PFSK-1 (cell line): ENCODE measurements around the gene MAN2B2.

Experiments
- FOXP2 ChIP-seq: optimal IDR thresholded peaks from 2 replicates; pipeline ENCODE3; 2011; ENCODE audit warnings: borderline replicate concordance, control low read depth, inconsistent platforms; ENCODE audit not compliant: insufficient read depth; ENCODE audit errors: extremely low read length, extremely low read depth
- POLR2AphosphoS5 ChIP-seq: IDR thresholded peaks from 2 replicates; pipeline ENCODE4 v1.6.1; 2012; ENCODE audit warnings: low read depth, mild to moderate bottlenecking, control low read depth, low read length, moderate library complexity
- SIN3A ChIP-seq: IDR thresholded peaks from 2 replicates; pipeline ENCODE4 v1.6.1; 2012; ENCODE audit warnings: mild to moderate bottlenecking, low read length, moderate library complexity, borderline replicate concordance; ENCODE audit not compliant: insufficient read depth
- TAF1 ChIP-seq: IDR thresholded peaks from 2 replicates; pipeline ENCODE4 v1.6.1; 2012; ENCODE audit warnings: low read length, control low read depth, borderline replicate concordance; ENCODE audit not compliant: insufficient read depth
- TF ChIP-seq, protein P1 (sequence below), 2 experiments: IDR thresholded peaks; 2 replicates each; pipeline versions ENCODE4 v1.6.1 to v1.8.0; 2011 to 2012; ENCODE audit warnings: low read depth in 2 of 2, low read length in 2 of 2, control low read depth in 1 of 2, inconsistent platforms in 1 of 2, mild to moderate bottlenecking in 1 of 2, moderate library complexity in 1 of 2; ENCODE audit not compliant: insufficient read depth in 1 of 2

The MAN2B2 gene

DNA sequence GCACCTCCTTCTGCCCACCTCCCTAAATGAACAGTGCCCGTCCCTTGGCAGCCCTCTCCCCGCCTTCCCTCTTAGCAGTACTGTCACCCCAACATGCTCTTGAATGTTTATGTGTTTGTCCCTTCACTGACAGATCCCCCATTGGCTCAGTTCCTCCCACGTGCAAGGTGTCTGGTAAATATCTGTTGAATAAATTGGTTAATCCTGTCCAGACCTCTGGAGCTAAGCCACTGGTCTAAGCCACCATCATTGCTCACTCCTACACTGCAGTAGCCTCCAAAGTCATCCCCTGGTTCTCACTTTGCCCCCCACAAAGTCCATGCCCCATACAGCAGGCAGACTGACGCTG is 26.1 kb upstream of the MAN2B2 start:
- no peak for TF ChIP-seq FOXP2
- TF ChIP-seq POLR2AphosphoS5: no peak
- TF ChIP-seq SIN3A: no peak
- TF ChIP-seq, protein P1, sequence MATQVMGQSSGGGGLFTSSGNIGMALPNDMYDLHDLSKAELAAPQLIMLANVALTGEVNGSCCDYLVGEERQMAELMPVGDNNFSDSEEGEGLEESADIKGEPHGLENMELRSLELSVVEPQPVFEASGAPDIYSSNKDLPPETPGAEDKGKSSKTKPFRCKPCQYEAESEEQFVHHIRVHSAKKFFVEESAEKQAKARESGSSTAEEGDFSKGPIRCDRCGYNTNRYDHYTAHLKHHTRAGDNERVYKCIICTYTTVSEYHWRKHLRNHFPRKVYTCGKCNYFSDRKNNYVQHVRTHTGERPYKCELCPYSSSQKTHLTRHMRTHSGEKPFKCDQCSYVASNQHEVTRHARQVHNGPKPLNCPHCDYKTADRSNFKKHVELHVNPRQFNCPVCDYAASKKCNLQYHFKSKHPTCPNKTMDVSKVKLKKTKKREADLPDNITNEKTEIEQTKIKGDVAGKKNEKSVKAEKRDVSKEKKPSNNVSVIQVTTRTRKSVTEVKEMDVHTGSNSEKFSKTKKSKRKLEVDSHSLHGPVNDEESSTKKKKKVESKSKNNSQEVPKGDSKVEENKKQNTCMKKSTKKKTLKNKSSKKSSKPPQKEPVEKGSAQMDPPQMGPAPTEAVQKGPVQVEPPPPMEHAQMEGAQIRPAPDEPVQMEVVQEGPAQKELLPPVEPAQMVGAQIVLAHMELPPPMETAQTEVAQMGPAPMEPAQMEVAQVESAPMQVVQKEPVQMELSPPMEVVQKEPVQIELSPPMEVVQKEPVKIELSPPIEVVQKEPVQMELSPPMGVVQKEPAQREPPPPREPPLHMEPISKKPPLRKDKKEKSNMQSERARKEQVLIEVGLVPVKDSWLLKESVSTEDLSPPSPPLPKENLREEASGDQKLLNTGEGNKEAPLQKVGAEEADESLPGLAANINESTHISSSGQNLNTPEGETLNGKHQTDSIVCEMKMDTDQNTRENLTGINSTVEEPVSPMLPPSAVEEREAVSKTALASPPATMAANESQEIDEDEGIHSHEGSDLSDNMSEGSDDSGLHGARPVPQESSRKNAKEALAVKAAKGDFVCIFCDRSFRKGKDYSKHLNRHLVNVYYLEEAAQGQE (IDR thresholded peaks at IDR 0.05; ENCODE audit: insufficient read depth in 1 of 2, low read depth in 2 of 2, low read length in 2 of 2): no peak

DNA sequence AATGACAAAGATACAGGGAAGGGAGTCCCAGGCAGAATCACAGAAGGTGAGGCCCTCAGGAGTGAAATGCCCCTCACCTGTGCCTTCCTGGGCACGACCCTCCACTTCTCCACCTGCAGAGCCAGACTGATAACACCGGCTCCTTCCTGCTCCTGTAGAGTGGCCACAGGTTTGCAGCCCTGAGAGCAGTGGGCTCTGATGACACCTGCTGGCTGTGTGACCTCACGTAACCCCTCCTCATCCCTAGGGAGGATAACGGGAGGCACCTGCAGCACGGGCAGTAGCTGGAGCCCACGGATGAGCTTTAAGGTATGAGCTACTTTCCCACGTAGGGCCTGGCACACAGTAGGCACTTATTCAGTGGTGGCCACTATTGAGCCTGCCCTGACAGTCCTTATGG is 25.5 kb upstream of the MAN2B2 start:
- TF ChIP-seq, protein P1 (IDR thresholded peaks at IDR 0.05; ENCODE audit: insufficient read depth in 1 of 2, low read depth in 2 of 2, low read length in 2 of 2): no peak
- no peak for TF ChIP-seq SIN3A
- TF ChIP-seq POLR2AphosphoS5: no peak
- TF ChIP-seq TAF1: no peak
- no peak for TF ChIP-seq FOXP2

DNA sequence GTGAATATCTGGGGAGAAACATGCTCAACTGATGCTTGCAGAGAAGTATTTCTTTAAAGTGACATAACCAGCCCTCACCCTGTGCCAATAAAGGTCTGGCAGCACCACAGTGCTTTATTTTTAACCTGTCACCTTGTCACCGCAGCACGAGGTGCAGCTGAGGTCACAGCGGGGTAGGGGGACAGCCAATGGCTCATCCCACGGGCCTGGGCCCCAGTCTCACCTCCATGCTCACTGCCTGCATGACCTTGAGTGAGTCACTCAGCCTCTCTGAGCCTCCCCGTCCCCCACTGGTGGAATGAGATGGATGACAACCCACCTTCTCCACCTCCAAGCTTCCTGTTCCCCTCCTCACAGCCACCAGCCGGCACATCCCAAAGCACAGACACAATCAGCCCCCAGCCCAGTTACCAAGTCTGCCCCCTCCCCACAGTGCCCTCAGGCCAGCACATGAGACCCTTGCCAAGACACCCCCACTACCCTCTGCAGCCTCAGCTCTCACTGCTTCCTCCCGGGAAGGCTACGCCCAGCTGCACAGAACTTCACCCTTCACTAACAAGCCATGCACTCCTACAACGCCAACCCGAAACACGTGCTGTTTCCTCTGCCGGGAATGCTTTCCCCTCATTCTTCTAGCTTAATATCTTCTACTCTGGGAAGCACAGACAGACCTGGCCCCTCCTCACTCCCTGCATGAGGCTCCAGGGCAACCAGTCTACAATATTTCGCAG is 24.9 kb upstream of the MAN2B2 start:
- TF ChIP-seq SIN3A (no peak), POLR2AphosphoS5 (no peak), TAF1 (no peak), FOXP2 (no peak)
- TF ChIP-seq, protein P1 (IDR thresholded peaks at IDR 0.05; ENCODE audit: insufficient read depth in 1 of 2, low read depth in 2 of 2, low read length in 2 of 2): no peak

DNA sequence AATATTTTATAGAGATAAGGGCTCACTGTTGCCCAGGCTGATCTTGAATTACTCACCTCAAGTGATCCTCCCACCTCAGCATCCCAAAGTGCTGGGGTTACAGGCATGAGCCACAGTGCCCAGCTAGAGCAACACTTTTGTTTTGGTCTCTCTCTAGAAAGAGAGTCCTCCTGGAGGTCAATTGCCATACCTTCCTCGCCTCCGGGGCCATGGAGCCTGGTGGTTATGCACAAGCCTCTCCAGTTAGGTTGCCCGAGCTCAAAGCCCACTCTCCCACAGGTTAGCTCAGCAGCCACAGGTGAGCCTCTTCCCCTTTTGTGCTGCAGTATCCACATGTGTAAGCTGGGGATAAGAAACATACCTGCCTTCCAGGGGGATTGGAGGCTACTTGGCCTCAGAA is 24.2 kb upstream of the MAN2B2 start:
- TF ChIP-seq TAF1 (no peak), SIN3A (no peak), FOXP2 (no peak), POLR2AphosphoS5 (no peak)
- TF ChIP-seq, protein P1 (IDR thresholded peaks at IDR 0.05; ENCODE audit: insufficient read depth in 1 of 2, low read depth in 2 of 2, low read length in 2 of 2): no peak

DNA sequence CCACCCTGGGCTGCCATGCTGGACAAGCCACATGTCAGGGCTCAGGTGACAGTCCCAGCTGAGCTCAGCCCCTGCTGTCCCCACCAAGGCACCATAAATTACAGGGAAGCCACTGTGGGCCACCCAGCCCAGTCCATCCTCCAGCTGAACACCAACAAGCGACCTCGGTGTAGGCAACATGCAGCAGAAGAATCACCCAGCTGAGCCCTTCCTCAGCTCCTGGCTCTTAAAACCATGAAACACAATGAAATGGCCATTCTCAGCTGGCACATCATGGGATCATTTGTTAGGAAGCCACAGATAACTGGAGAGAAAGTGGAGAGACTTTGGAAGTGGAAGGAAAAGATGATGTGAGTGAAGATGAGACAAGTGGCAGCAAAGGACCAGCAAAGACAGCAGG is 23.3 kb upstream of the MAN2B2 start:
- TF ChIP-seq SIN3A (no peak), TAF1 (no peak), POLR2AphosphoS5 (no peak), FOXP2 (no peak)
- TF ChIP-seq, protein P1 (IDR thresholded peaks at IDR 0.05; ENCODE audit: insufficient read depth in 1 of 2, low read depth in 2 of 2, low read length in 2 of 2): no peak
